Measurements from ENCODE around the gene CCDC183.

The CCDC183 gene

DNA sequence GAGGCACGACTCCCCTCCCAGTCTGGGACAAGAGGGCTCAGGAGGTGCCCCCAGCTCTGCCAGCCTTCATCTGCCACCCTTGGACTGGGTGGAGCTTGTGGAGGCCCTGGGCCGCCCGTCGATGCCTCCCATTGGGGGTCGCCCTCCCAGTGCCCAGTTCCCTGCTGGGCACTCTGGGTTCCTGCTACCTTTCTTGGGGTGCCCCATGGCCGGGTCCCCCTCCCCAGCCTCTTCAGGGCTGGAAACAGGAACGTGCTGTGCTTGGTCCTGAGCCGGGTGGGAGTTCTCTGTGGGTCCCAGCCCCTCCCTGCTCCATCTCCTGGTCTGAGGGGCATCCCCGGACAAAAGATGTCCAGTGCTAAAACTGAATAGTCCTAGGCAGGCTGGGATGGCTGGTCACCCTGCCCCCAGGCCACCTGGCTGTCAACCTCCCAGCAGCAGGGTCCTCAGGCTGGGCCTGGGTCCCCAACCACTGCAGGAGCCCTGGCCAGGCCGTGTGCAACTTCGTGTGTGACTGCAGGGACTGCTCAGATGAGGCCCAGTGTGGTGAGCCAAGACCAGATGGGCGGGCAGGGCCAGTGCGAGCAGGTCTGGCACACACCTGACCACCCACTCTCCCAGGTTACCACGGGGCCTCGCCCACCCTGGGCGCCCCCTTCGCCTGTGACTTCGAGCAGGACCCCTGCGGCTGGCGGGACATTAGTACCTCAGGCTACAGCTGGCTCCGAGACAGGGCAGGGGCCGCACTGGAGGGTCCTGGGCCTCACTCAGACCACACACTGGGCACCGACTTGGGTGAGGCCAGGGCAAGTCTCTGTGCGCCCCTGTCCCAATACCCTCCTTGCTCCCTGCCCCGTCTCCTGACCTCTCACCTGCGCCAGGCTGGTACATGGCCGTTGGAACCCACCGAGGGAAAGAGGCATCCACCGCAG, 56.8 kb downstream of the CCDC183 start:
- peaks cover 16% of the 10 kb centered on the region for H3K36me3 ChIP-seq (ENCODE audit: insufficient read depth, low read depth, low read length)
- H3K27me3 ChIP-seq (ENCODE audit: insufficient read depth, low read length), result no peaks in the 10 kb centered on the region
- peaks cover 4% of the 10 kb centered on the region; the same call in 1 of the 2 replicates for H3K4me1 ChIP-seq (ENCODE audit: insufficient read depth, low read length)
- no peak overlapping the region for H3K27ac ChIP-seq (ENCODE audit: low read length)
- H3K4me3 ChIP-seq (ENCODE audit: low read length), result no peak overlapping the region
- H3K9ac ChIP-seq (ENCODE audit: low read depth, low read length), result no peak overlapping the region
- H3K9me3 ChIP-seq (ENCODE audit: insufficient read depth, low read depth, low read length), result no peaks in the 10 kb centered on the region

- no peaks in the 10 kb centered on the region for H3K9me3 ChIP-seq (ENCODE audit: insufficient read depth, low read depth, low read length)
- peaks cover 16% of the 10 kb centered on the region for H3K36me3 ChIP-seq (ENCODE audit: insufficient read depth, low read depth, low read length)
- H3K27ac ChIP-seq (ENCODE audit: low read length), result no peak overlapping the region
- H3K9ac ChIP-seq (ENCODE audit: low read depth, low read length), result no peak overlapping the region
- H3K27me3 ChIP-seq (ENCODE audit: insufficient read depth, low read length), result no peaks in the 10 kb centered on the region
- H3K4me1 ChIP-seq (ENCODE audit: insufficient read depth, low read length), result peaks cover 4% of the 10 kb centered on the region; the same call in 1 of the 2 replicates
- no peak overlapping the region for H3K4me3 ChIP-seq (ENCODE audit: low read length)
These were observed 57.5 kb downstream of the CCDC183 start for GRCh38 chr9:136853596-136854112.

GRCh38 chr9:136854113-136854841, 58.1 kb downstream of the CCDC183 start:
- Histone ChIP-seq H3K4me3 (ENCODE audit: low read length) (no peak overlapping the region), H3K27me3 (ENCODE audit: insufficient read depth, low read length) (no peaks in the 10 kb centered on the region), H3K27ac (ENCODE audit: low read length) (no peak overlapping the region), H3K36me3 (ENCODE audit: insufficient read depth, low read depth, low read length) (peaks cover 16% of the 10 kb centered on the region), H3K4me1 (ENCODE audit: insufficient read depth, low read length) (peaks cover 4% of the 10 kb centered on the region; the same call in 1 of the 2 replicates), H3K9ac (ENCODE audit: low read depth, low read length) (no peak overlapping the region), H3K9me3 (ENCODE audit: insufficient read depth, low read depth, low read length) (no peaks in the 10 kb centered on the region)

- H3K4me1 ChIP-seq (ENCODE audit: insufficient read depth, low read length), result peaks cover 3% of the 10 kb centered on the region; the same call in 1 of the 2 replicates
These were observed 58.8 kb downstream of the CCDC183 start for GRCh38 chr9:136854842-136855460.

GRCh38 chr9:136855461-136856078, 59.4 kb downstream of the CCDC183 start:
- H3K9me3 ChIP-seq (ENCODE audit: insufficient read depth, low read depth, low read length), result no peaks in the 10 kb centered on the region
- H3K9ac ChIP-seq (ENCODE audit: low read depth, low read length), result no peak overlapping the region
- no peak overlapping the region for H3K4me3 ChIP-seq (ENCODE audit: low read length)
- H3K36me3 ChIP-seq (ENCODE audit: insufficient read depth, low read depth, low read length), result peaks cover 16% of the 10 kb centered on the region
- H3K27me3 ChIP-seq (ENCODE audit: insufficient read depth, low read length), result no peaks in the 10 kb centered on the region
- H3K27ac ChIP-seq (ENCODE audit: low read length), result no peak overlapping the region
- no peaks in the 10 kb centered on the region for H3K4me1 ChIP-seq (ENCODE audit: insufficient read depth, low read length)

More at GRCh38 chr9:136854842-136855460, 58.8 kb downstream of the CCDC183 start:
- Histone ChIP-seq H3K9ac (ENCODE audit: low read depth, low read length) (no peak overlapping the region), H3K4me3 (ENCODE audit: low read length) (no peak overlapping the region), H3K27ac (ENCODE audit: low read length) (no peak overlapping the region), H3K9me3 (ENCODE audit: insufficient read depth, low read depth, low read length) (no peaks in the 10 kb centered on the region), H3K36me3 (ENCODE audit: insufficient read depth, low read depth, low read length) (peaks cover 16% of the 10 kb centered on the region), H3K27me3 (ENCODE audit: insufficient read depth, low read length) (no peaks in the 10 kb centered on the region)

DNA sequence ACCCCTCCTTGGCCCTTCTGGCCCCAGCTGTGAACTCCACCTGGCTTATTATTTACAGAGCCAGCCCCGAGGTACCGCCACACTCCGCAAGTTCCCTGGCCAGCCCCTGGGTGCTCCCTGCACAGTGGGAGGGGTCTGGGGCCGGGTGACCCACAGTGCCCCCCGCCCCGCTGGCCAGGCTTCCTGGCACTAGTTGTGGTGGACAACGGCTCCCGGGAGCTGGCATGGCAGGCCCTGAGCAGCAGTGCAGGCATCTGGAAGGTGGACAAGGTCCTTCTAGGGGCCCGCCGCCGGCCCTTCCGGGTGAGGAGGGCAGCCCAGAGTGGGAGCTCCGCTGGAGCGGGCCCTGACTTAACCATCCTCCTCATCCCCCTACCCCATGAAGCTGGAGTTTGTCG, 59.9 kb downstream of the CCDC183 start:
- no peaks in the 10 kb centered on the region for H3K9me3 ChIP-seq (ENCODE audit: insufficient read depth, low read depth, low read length)
- H3K27ac ChIP-seq (ENCODE audit: low read length), result no peak overlapping the region
- H3K4me3 ChIP-seq (ENCODE audit: low read length), result no peak overlapping the region
- no peaks in the 10 kb centered on the region for H3K27me3 ChIP-seq (ENCODE audit: insufficient read depth, low read length)
- peaks cover 16% of the 10 kb centered on the region for H3K36me3 ChIP-seq (ENCODE audit: insufficient read depth, low read depth, low read length)
- H3K9ac ChIP-seq (ENCODE audit: low read depth, low read length), result no peak overlapping the region
- H3K4me1 ChIP-seq (ENCODE audit: insufficient read depth, low read length), result no peaks in the 10 kb centered on the region

DNA sequence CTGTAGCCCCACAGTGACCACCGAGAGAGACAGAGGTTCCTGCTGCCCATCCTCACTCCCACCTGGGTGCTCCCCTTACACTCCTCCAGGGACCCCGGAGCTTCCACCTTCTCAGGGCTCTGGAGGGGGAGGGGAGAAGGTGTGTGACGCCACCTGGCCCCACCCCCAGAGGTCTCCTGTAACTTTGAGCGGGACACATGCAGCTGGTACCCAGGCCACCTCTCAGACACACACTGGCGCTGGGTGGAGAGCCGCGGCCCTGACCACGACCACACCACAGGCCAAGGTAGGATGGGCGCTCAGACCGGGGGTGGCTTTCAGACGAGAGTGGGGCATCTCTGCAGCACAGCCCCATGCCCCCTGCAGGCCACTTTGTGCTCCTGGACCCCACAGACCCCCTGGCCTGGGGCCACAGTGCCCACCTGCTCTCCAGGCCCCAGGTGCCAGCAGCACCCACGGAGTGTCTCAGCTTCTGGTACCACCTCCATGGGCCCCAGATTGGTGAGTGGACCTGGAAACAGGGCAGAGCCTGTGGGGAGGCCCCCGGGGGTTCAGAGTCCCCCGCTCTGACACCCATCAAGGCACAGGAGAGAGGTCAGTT, 60.5 kb downstream of the CCDC183 start:
- Histone ChIP-seq H3K36me3 (ENCODE audit: insufficient read depth, low read depth, low read length) (peaks cover 17% of the 10 kb centered on the region), H3K27ac (ENCODE audit: low read length) (no peak overlapping the region)

DNA sequence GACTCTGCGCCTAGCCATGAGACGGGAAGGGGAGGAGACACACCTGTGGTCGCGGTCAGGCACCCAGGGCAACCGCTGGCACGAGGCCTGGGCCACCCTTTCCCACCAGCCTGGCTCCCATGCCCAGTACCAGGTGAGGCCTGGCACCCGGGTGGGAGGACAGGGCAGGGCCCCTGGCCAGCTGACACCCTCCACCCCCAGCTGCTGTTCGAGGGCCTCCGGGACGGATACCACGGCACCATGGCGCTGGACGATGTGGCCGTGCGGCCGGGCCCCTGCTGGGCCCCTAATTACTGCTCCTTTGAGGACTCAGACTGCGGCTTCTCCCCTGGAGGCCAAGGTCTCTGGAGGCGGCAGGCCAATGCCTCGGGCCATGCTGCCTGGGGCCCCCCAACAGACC, 61.0 kb downstream of the CCDC183 start:
- Histone ChIP-seq H3K27ac (ENCODE audit: low read length) (no peak overlapping the region), H3K4me1 (ENCODE audit: insufficient read depth, low read length) (no peaks in the 10 kb centered on the region), H3K9me3 (ENCODE audit: insufficient read depth, low read depth, low read length) (no peaks in the 10 kb centered on the region), H3K9ac (ENCODE audit: low read depth, low read length) (no peak overlapping the region), H3K27me3 (ENCODE audit: insufficient read depth, low read length) (no peaks in the 10 kb centered on the region), H3K36me3 (ENCODE audit: insufficient read depth, low read depth, low read length) (peaks cover 19% of the 10 kb centered on the region), H3K4me3 (ENCODE audit: low read length) (no peak overlapping the region)

More for the DNA sequence above, 60.5 kb downstream of the CCDC183 start:
- H3K4me1 ChIP-seq (ENCODE audit: insufficient read depth, low read length), result no peaks in the 10 kb centered on the region
- no peak overlapping the region for H3K9ac ChIP-seq (ENCODE audit: low read depth, low read length)
- no peaks in the 10 kb centered on the region for H3K9me3 ChIP-seq (ENCODE audit: insufficient read depth, low read depth, low read length)
- H3K27me3 ChIP-seq (ENCODE audit: insufficient read depth, low read length), result no peaks in the 10 kb centered on the region
- no peak overlapping the region for H3K4me3 ChIP-seq (ENCODE audit: low read length)

All from iPS-20b (cell line).